A673 (cell line): ENCODE results near the gene OVCA2. TPM values are rescaled to one million over a fixed set of nuclear protein-coding genes. Genes with fewer than 3 reads are reported as not detected.

Source experiments
- BruUV-seq: library from RNA; stranded (reverse); fragments of 400-500 nt; replicated peaks from 2 replicates; lab custom pipeline; 2021; lab: Mats Ljungman, UMichigan
- CTCF ChIA-PET: fragments of 300-600 bp; sonication (Branson Sonifier 250); formaldehyde crosslinking; loops from one replicate; lab custom pipeline; 2022; ENCODE audit warnings: antibody characterized with exemption; lab: Charles Lee
- POLR2A ChIA-PET: fragments of 300-600 bp; sonication (Branson Sonifier 250); formaldehyde crosslinking; loops from one replicate; lab custom pipeline; 2022; ENCODE audit warnings: antibody characterized with exemption; ENCODE audit not compliant: low non-redundant PET; lab: Charles Lee
- DNase-seq: peaks from one replicate; pipeline ENCODE4 v3.0.0-alpha.2; 2015; ENCODE audit warnings: low spot score
- H3K27ac ChIP-seq: fragments of 200-600 bp; sonication (generic); 2 replicates; pipeline ENCODE4 v1.5.1; 2016; ENCODE audit warnings: mixed run types, low read depth, mild to moderate bottlenecking, mixed read lengths, antibody characterized with exemption, low read length; ENCODE audit not compliant: poor library complexity, severe bottlenecking
- H3K27me3 ChIP-seq: fragments of 200-600 bp; sonication (generic); replicated peaks from 2 replicates; pipeline ENCODE4 v1.6.1; 2017; ENCODE audit warnings: mixed run types, low read depth, mild to moderate bottlenecking, mixed read lengths, antibody characterized with exemption, low read length; ENCODE audit not compliant: insufficient read depth, poor library complexity
- H3K36me3 ChIP-seq: fragments of 200-600 bp; sonication (generic); 2 replicates; pipeline ENCODE4 v1.6.1; 2016; ENCODE audit warnings: mixed run types, mild to moderate bottlenecking, mixed read lengths, antibody characterized with exemption, low read length; ENCODE audit not compliant: insufficient read depth, poor library complexity, severe bottlenecking
- H3K4me1 ChIP-seq: fragments of 200-600 bp; sonication (generic); 2 replicates; pipeline ENCODE4 v1.6.1; 2017; ENCODE audit warnings: mixed run types, mild to moderate bottlenecking, mixed read lengths, antibody characterized with exemption, low read length; ENCODE audit not compliant: insufficient read depth, poor library complexity, severe bottlenecking
- H3K4me3 ChIP-seq: fragments of 200-600 bp; sonication (generic); 2 replicates; pipeline ENCODE4 v1.5.1; 2016; ENCODE audit warnings: low read depth, mixed run types, mild to moderate bottlenecking, mixed read lengths, low read length; ENCODE audit not compliant: poor library complexity, severe bottlenecking
- H3K9me3 ChIP-seq: fragments of 200-600 bp; sonication (generic); 2 replicates; pipeline ENCODE4 v1.6.1; 2016; ENCODE audit warnings: mixed run types, low read depth, mild to moderate bottlenecking, mixed read lengths, antibody characterized with exemption, low read length; ENCODE audit not compliant: poor library complexity, severe bottlenecking
- EZH2 ChIP-seq: fragments of 200-600 bp; sonication (generic); IDR thresholded peaks from 2 replicates; pipeline ENCODE4 v1.6.1; 2017; ENCODE audit warnings: borderline replicate concordance, low read depth, mild to moderate bottlenecking, mixed read lengths, antibody characterized with exemption, low read length; ENCODE audit not compliant: poor library complexity, severe bottlenecking
- intact Hi-C: fragments of 100-400 bp; cut with micrococcal nuclease; formaldehyde crosslinking; loops from one replicate; pipeline ENCODE4 v1.10.0; 2022; ENCODE audit not compliant: unreplicated experiment
- total RNA-seq: library from RNA; stranded (reverse); gene quantifications from 2 replicates; pipeline ENCODE4 v1.2.3, GENCODE V29; 2021
- TF ChIP-seq, protein P1 (sequence below): fragments of 300-800, 200-600 bp; sonication (generic); conservative IDR thresholded peaks from 2 replicates; pipeline ENCODE4 v1.5.1; 2017; ENCODE audit warnings: low read depth, mild to moderate bottlenecking, antibody characterized with exemption, low read length, moderate library complexity, mixed read lengths

The OVCA2 gene
- total RNA-seq, 1 experiment from 2014 or later: 30.7 TPM

DNA sequence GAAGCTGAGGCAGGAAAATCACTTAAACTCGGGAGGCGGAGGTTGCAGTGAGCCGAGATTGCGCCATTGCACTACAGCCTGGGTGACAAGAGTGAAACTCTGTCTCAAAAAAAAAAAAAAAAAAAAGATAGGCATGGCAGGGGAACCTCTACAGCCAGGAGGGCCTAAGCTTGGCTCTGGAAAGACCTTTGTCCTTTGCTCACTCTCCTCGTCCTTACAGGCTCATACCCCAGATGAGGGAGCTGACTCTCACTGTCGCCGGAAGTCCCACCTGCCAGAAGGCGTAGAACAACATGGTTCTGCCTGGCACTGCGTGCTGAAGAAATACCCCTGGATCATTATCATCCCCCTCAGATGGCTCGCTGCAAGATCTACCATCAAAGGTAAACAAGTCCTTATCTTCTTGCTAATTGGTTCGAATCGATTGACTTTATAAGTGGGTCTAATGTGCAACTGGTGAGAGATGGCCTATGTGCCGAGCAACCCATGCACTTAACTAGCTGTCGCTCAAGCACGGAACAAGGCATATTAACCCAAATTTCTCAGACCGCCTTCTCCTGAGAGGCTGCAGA lies 46.4 kb upstream of the OVCA2 start:
- intact Hi-C loops: no loop called here
- H3K4me1 ChIP-seq: no peaks in the 10 kb centered on the region
- H3K27ac ChIP-seq: no peak overlapping the region
- H3K36me3 ChIP-seq: no peaks in the 10 kb centered on the region
- TF ChIP-seq, protein P1, sequence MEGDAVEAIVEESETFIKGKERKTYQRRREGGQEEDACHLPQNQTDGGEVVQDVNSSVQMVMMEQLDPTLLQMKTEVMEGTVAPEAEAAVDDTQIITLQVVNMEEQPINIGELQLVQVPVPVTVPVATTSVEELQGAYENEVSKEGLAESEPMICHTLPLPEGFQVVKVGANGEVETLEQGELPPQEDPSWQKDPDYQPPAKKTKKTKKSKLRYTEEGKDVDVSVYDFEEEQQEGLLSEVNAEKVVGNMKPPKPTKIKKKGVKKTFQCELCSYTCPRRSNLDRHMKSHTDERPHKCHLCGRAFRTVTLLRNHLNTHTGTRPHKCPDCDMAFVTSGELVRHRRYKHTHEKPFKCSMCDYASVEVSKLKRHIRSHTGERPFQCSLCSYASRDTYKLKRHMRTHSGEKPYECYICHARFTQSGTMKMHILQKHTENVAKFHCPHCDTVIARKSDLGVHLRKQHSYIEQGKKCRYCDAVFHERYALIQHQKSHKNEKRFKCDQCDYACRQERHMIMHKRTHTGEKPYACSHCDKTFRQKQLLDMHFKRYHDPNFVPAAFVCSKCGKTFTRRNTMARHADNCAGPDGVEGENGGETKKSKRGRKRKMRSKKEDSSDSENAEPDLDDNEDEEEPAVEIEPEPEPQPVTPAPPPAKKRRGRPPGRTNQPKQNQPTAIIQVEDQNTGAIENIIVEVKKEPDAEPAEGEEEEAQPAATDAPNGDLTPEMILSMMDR: no peak
- no peak for TF ChIP-seq EZH2
- no peaks in the 10 kb centered on the region for H3K27me3 ChIP-seq
- ChIA-PET POLR2A (no interaction called here), CTCF (interaction anchor here (0.6 kb wide), 1 partner anchor 41 kb away, joined by 7 read pairs; no protein-coding TSS in a partner anchor)
- H3K9me3 ChIP-seq: no peaks in the 10 kb centered on the region
- DNase-seq: no peak
- BruUV-seq: no TSS peak
- no peak overlapping the region for H3K4me3 ChIP-seq

- ChIA-PET POLR2A (no interaction called here), CTCF (interaction anchor here (0.6 to 1.0 kb wide), 2 partner anchors 40 to 87 kb away, joined by 3 to 7 read pairs; no protein-coding TSS in a partner anchor)
- BruUV-seq: no TSS peak
- Histone ChIP-seq H3K4me1 (no peaks in the 10 kb centered on the region), H3K9me3 (no peaks in the 10 kb centered on the region), H3K36me3 (no peaks in the 10 kb centered on the region), H3K27ac (no peak overlapping the region), H3K4me3 (no peak overlapping the region), H3K27me3 (no peaks in the 10 kb centered on the region)
- DNase-seq: no peak
- intact Hi-C loops: no loop called here
- no peak for TF ChIP-seq EZH2
- TF ChIP-seq, protein P1: no peak
These were observed 45.7 kb upstream of the OVCA2 start for GRCh38 chr17:1995907-1996799.

GRCh38 chr17:1996800-1997288 lies 45.0 kb upstream of the OVCA2 start:
- no TSS peak for BruUV-seq
- CTCF ChIA-PET: interaction anchor here (0.7 to 1.0 kb wide), 2 partner anchors 88 to 250 kb away, joined by 3 read pairs; no protein-coding TSS in a partner anchor
- H3K9me3 ChIP-seq: no peaks in the 10 kb centered on the region
- H3K27ac ChIP-seq: no peak overlapping the region
- H3K4me1 ChIP-seq: peaks cover 4% of the 10 kb centered on the region
- POLR2A ChIA-PET: no interaction called here
- H3K36me3 ChIP-seq: no peaks in the 10 kb centered on the region
- no peaks in the 10 kb centered on the region for H3K27me3 ChIP-seq
- intact Hi-C loops: no loop called here
- TF ChIP-seq, protein P1: no peak
- TF ChIP-seq EZH2: no peak
- DNase-seq: no peak
- H3K4me3 ChIP-seq: no peak overlapping the region
